Eye (tissue), 1 donor: ENCODE data around the gene FXYD7.

Experiments
- DNase-seq: peaks from one replicate; pipeline ENCODE4 v3.0.0-alpha.2; 2015

Gene FXYD7

GRCh38 chr19:35112995-35113688 is 29.9 kb upstream of the FXYD7 start:
- DNase-seq = no peak

GRCh38 chr19:35114353-35115176 is 28.5 kb upstream of the FXYD7 start:
- DNase-seq = peak; percentile 98

DNA sequence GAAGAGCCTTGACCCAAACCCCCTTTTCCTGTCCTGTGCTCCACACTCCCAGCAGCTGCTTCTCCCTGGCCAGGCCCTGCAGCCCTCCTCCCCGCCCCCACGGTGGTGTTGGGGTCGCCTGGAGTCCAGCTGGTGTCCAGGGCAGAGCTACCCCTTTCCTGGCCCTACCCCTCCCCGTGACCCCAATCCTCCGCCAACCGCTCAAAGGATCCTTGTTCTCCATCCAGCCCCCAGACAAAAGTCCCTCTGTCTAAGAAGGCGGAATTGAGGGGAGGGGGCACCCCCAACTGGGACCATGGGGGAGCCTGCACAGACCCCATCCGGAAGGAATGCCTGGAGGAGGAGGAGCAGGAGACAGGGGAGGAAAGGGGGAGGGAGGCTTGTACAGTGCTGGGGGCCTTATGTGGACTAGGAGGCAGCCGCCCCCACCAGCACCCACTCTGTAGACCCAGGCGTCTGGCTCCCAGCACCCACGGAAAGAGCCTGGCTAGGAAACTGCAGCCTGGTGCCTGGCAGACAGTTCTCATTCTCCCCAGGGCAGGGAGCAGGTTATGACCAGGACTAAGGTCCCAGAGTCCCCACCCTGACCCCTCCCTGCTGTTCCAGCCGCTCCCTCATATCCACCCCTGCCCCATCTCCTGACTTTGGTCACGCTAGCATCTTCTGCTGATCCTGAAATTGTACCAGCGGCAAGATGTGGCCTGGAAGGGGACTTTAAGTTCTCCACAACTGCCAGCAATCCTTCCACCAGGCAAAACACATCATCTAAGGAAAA is 27.7 kb upstream of the FXYD7 start, which contains the start of gene FXYD3:
Gene FXYD3, plus strand, starts transcription at position 647 of the 775 bp plus-strand sequence. CDS start 3,554 bp downstream, outside the sequence.
- DNase-seq = peak; percentile 90

DNA sequence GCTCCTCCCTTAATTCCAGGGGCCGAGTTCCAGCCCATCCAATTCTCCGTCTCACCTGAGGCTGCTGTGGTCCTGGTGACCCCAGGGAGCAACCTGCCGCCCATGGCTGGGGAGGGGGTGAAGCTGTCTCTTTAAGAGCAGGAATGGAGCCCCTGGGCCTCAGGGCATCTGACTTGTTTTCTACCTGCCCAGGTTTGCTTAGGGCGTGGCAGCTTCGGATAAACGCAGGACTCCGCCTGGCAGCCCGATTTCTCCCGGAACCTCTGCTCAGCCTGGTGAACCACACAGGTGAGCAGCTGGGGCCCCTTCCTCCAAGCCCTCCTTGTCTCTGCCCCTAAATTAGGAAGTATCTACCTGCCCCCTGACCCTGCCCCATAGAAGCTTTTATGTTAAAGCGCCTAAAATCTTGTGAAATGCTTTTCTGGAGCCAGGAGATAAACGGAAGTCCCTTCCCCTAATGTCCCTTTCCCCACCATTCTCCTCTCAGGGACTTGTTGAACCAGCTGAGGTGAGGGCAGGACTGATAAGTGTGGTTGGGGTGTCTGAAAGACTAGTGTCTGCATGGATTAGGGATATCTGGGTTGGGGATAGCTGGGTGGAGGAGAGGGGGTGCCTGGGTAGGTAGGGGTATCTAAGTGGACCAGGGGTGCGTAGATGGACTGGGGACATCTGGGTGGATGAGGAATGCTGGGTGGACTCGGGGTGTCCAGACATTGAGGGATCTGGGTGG is 26.8 kb upstream of the FXYD7 start:
- DNase-seq = no peak

GRCh38 chr19:35117116-35117515 is 25.9 kb upstream of the FXYD7 start:
- peak; percentile 71 for DNase-seq

DNA sequence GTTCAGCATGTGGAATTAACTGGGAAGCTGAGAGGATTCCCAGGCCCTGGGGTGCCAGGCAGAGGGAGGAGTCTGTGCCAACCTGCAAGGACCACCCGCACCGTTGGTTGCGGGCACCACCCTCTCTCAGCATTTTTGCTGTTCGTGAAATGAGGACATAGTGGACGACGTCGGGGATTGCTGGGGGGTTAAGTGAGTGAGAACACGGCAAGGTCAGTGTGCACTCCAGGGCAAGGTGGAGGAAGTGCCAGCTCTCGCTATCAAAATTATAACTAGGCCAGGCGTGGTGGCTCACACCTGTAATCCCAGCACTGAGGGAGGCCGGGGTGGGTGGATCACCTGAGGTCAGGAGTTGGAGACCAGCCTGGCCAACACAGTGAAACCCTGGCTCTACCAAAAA is 25.3 kb upstream of the FXYD7 start:
- no peak for DNase-seq

- DNase-seq = no peak
These were observed 24.6 kb upstream of the FXYD7 start for GRCh38 chr19:35118268-35119020.

DNA sequence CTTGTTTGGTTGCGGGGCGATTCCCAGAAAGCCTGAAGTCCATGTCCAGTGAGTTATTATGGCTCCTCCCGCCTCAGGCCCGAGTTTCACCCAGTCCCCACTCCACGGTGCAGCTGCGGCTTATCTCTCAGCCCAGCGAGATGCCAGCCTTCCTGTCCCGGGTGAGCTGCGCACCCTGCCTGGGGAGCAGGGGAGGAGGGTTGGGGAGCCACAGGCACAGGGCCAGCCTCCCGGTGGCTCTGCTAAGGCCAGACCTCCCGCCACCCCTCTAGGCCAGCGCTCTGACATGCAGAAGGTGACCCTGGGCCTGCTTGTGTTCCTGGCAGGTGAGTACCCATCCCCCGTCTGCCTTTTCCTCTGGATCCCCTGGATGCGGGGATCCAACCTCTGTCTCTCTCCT is 24.0 kb upstream of the FXYD7 start:
- DNase-seq = no peak

GRCh38 chr19:35119578-35120155 is 23.4 kb upstream of the FXYD7 start:
- no peak for DNase-seq

DNA sequence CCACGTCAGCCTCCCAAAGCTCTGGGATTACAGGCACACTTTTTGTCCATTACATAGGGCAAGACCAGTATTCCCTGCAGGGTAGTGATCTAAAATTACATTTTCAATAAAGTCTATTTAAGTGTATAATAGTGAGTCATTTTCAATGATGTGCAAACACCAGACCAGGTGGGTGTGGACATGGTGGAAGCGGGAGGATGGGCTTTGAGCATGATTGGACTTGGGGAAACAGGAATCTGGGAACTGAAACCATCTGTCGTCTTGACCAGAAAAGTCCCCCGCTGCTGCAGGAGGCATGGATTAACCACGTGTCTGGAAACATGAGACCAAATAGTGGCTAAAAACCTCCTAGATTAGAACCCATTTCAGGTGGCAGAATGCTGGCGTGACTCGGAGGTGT is 22.6 kb upstream of the FXYD7 start:
- DNase-seq = peak; percentile 28

DNA sequence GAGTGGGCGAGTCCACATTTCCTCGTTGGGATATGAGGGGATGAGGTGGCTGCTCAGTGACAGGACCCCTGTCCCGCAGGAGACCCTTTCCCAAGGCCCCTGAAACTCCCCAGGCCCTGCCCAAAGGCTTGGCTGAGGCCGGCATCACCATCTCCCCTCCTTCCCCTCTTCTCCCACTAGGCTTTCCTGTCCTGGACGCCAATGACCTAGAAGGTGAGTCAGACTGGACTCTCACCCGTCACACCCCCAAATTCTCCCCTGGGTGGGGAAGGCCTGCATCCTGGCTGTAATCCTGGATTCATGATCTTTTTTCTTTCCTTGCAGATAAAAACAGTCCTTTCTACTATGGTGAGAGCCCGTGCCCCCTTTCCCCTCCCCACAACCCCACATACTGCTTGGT is 22.2 kb upstream of the FXYD7 start:
- DNase-seq = no peak

GRCh38 chr19:35122687-35123551 is 20.1 kb upstream of the FXYD7 start:
- no peak for DNase-seq

GRCh38 chr19:35123573-35123972 is 19.5 kb upstream of the FXYD7 start:
- DNase-seq = no peak

- peak; percentile 97 for DNase-seq
These were observed 18.7 kb upstream of the FXYD7 start for GRCh38 chr19:35124098-35125060.

DNA sequence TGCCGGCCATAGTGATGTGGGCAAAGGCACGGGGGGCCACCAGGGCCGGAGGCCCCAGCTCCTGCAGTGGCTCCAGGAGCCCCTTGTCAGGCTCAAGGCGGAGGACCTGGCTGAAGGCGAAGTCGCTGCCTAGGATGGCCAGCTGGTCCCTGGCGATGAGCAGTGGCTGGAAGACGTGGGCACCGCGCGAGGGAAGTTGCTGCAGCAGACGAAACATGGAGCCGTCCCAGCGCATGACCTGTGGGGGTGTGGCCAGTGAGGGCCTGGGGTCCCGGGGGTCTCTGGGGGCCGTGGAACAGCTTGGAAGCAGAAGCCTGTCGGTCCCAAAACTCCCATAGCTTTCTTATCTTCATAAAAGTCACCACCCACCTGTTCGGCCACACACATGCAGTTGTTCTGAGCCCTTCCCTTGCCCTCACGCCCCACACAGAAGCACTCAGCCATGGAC is 17.8 kb upstream of the FXYD7 start:
- no peak for DNase-seq

GRCh38 chr19:35125749-35126623 is 17.1 kb upstream of the FXYD7 start:
- DNase-seq = no peak

- peak; percentile 42 for DNase-seq
These were observed 16.5 kb upstream of the FXYD7 start for GRCh38 chr19:35126624-35126959.

GRCh38 chr19:35127871-35128270 is 15.2 kb upstream of the FXYD7 start:
- no peak for DNase-seq
